Measurements from ENCODE around the gene YWHAE. TPM values are rescaled to one million over a fixed set of nuclear protein-coding genes. Genes with fewer than 3 reads are reported as not detected.

YWHAE gene
- total RNA-seq, 1 experiment from 2014 or later: 537 TPM

GRCh38 chr17:1302761-1303160, 97.3 kb downstream of the YWHAE start:
- Histone ChIP-seq H3K4me3 (ENCODE audit: low read depth in 2 of 2, low read length in 2 of 2) (no peak overlapping the region), H3K36me3 (ENCODE audit: control insufficient read depth, insufficient read depth, low read length) (no peaks in the 10 kb centered on the region), H3K27me3 (ENCODE audit: control insufficient read depth, insufficient read depth, low read length) (no peaks in the 10 kb centered on the region), H3K4me1 (ENCODE audit: control insufficient read depth, insufficient read depth, low read length) (no peaks in the 10 kb centered on the region), H3K9me3 (ENCODE audit: control insufficient read depth, insufficient read depth, low read depth, low read length) (no peaks in the 10 kb centered on the region), H3K27ac (ENCODE audit: low read length) (no peak overlapping the region)
- in situ Hi-C loops (cut with HindIII; ENCODE audit: low pct_unique_long_range_greater_than_20kb, low sequenced_read_pairs) (no loop called here), intact Hi-C loops (cut with micrococcal nuclease; ENCODE audit: unreplicated experiment) (no loop called here)
- CTCF ChIA-PET: interaction anchor here (0.6 kb wide), 1 partner anchor 31 kb away, joined by 4 read pairs; no protein-coding TSS in a partner anchor
- POLR2A ChIA-PET: no interaction called here
- DNase-seq (ENCODE audit: low read depth, low spot score) (no peak), ATAC-seq (no peak)
- no TSS peak for BruUV-seq (replicated peaks)
- TF ChIP-seq CTCF (IDR thresholded peaks at IDR 0.05): no peak

- no peak for TF ChIP-seq TCF7L2 (IDR thresholded peaks at IDR 0.05; ENCODE audit: low read depth, low read length)
- Histone ChIP-seq H3K4me3 (ENCODE audit: low read depth in 2 of 2, low read length in 2 of 2) (no peak overlapping the region), H3K4me1 (ENCODE audit: control insufficient read depth, insufficient read depth, low read length) (no peaks in the 10 kb centered on the region), H3K9me3 (ENCODE audit: control insufficient read depth, insufficient read depth, low read depth, low read length) (no peaks in the 10 kb centered on the region), H3K27ac (ENCODE audit: low read length) (no peak overlapping the region), H3K27me3 (ENCODE audit: control insufficient read depth, insufficient read depth, low read length) (no peaks in the 10 kb centered on the region), H3K36me3 (ENCODE audit: control insufficient read depth, insufficient read depth, low read length) (no peaks in the 10 kb centered on the region)
- ATAC-seq (no peak), DNase-seq (ENCODE audit: low read depth, low spot score) (no peak)
- ChIA-PET POLR2A (no interaction called here), CTCF (interaction anchor here (0.6 kb wide), 1 partner anchor 12 kb away, joined by 3 read pairs; no protein-coding TSS in a partner anchor)
- in situ Hi-C loops (cut with HindIII; ENCODE audit: low pct_unique_long_range_greater_than_20kb, low sequenced_read_pairs) (no loop called here), intact Hi-C loops (cut with micrococcal nuclease; ENCODE audit: unreplicated experiment) (no loop called here)
- no TSS peak for BruUV-seq (replicated peaks)
Measured at GRCh38 chr17:1301546-1301945, 98.5 kb downstream of the YWHAE start.

- in situ Hi-C loops (cut with HindIII; ENCODE audit: low pct_unique_long_range_greater_than_20kb, low sequenced_read_pairs): no loop called here
- H3K4me1 ChIP-seq (ENCODE audit: control insufficient read depth, insufficient read depth, low read length): no peaks in the 10 kb centered on the region
- ChIA-PET CTCF (no interaction called here), POLR2A (no interaction called here)
- no peak for TF ChIP-seq TCF7L2 (IDR thresholded peaks at IDR 0.05; ENCODE audit: low read depth, low read length)
- no peak for TF ChIP-seq CTCF (IDR thresholded peaks at IDR 0.05)
- no peak for TF ChIP-seq SIN3A (IDR thresholded peaks at IDR 0.05; ENCODE audit: borderline replicate concordance, insufficient read depth, low read depth, low read length)
- TF ChIP-seq POLR2AphosphoS5 (IDR thresholded peaks at IDR 0.05; ENCODE audit: low read depth, low read length): no peak
- no peak for TF ChIP-seq REST (IDR thresholded peaks at IDR 0.05; ENCODE audit: insufficient read depth in 1 of 2, low read depth in 2 of 2, low read length in 1 of 2)
- H3K27me3 ChIP-seq (ENCODE audit: control insufficient read depth, insufficient read depth, low read length): no peaks in the 10 kb centered on the region
- H3K36me3 ChIP-seq (ENCODE audit: control insufficient read depth, insufficient read depth, low read length): no peaks in the 10 kb centered on the region
- no peak overlapping the region for H3K27ac ChIP-seq (ENCODE audit: low read length)
- no peak for DNase-seq (ENCODE audit: low read depth, low spot score)
- no peak overlapping the region for H3K4me3 ChIP-seq (ENCODE audit: low read depth in 2 of 2, low read length in 2 of 2)
- no peaks in the 10 kb centered on the region for H3K9me3 ChIP-seq (ENCODE audit: control insufficient read depth, insufficient read depth, low read depth, low read length)
- BruUV-seq (replicated peaks): no TSS peak
- intact Hi-C loops (cut with micrococcal nuclease; ENCODE audit: unreplicated experiment): no loop called here
- peak; percentile 35; the same call in 1 of the 2 replicates for ATAC-seq
Measured at GRCh38 chr17:1300371-1300905, 99.6 kb downstream of the YWHAE start.

Data from Panc1 (cell line).